Prostate gland (tissue), 2 donors: ENCODE data around the gene GPR155. TPM values are rescaled to one million over a fixed set of nuclear protein-coding genes. Genes with fewer than 3 reads are reported as not detected.
A peak's percentile ranks its signal among the peaks of the same experiment; 100 is the strongest.

Experiments
- DNase-seq: peaks from one replicate; pipeline ENCODE4 v3.0.0-alpha.2; 2019; ENCODE audit warnings: low spot score
- H3K27ac ChIP-seq, 2 donors: fragments of 200-600 bp; sonication (generic); 2 replicates each; pipeline ENCODE4 v1.5.1; 2017 to 2019
- H3K27me3 ChIP-seq: fragments of 200-600 bp; sonication (generic); replicated peaks from 2 replicates; pipeline ENCODE4 v1.5.1; 2019; ENCODE audit not compliant: insufficient read depth
- H3K36me3 ChIP-seq, 2 donors: fragments of 200-600 bp; sonication (generic); 1 replicate in 1 of 2; 2 replicates in 1 of 2; pipeline versions ENCODE4 v1.5.1 to v1.8.1; 2017 to 2019
- H3K4me1 ChIP-seq: fragments of 200-600 bp; sonication (generic); replicated peaks from 2 replicates; pipeline ENCODE4 v1.5.1; 2019
- H3K4me3 ChIP-seq, 2 donors: fragments of 200-600 bp; sonication (generic); 2 replicates each; pipeline ENCODE4 v1.5.1; 2017 to 2019
- H3K9me3 ChIP-seq: fragments of 200-600 bp; sonication (generic); 2 replicates; pipeline ENCODE4 v1.5.1; 2017
- CTCF ChIP-seq, 4 experiments: fragments of 200-600 bp in 2 of 4; fragments of 450-650 bp in 2 of 4; sonication (generic) in 2 of 4; IDR thresholded peaks; 1 replicate in 3 of 4; 2 replicates in 1 of 4; pipeline ENCODE4 v1.5.1; 2016 to 2019; ENCODE audit warnings: antibody characterized with exemption in 4 of 4, mild to moderate bottlenecking in 2 of 4, moderate library complexity in 2 of 4
- POLR2A ChIP-seq: fragments of 450-650 bp; IDR thresholded peaks from one replicate; pipeline ENCODE4 v1.6.1; 2016; ENCODE audit warnings: antibody characterized with exemption, mild to moderate bottlenecking
- POLR2AphosphoS5 ChIP-seq: sonication (generic); formaldehyde crosslinking; IDR thresholded peaks from one replicate; pipeline ENCODE4 v1.6.1; 2017; ENCODE audit warnings: antibody characterized with exemption
- WGBS: methylation state at CpG from one replicate; pipeline ENCODE4 v1.1.5; 2018; 5-methylcytosine and 5-hydroxymethylcytosine counted together
- intact Hi-C: fragments of 100-400 bp; cut with DNase I; formaldehyde crosslinking; loops from one replicate; pipeline ENCODE4 v1.14.2; 2022
- total RNA-seq, 2 donors: library from RNA; depleted of rRNA; stranded (reverse); fragments of >200 nt; gene quantifications; one replicate each; pipeline ENCODE4 v1.1.0, GENCODE V29; 2016

GPR155 gene
- total RNA-seq, 2 donors from 2014 or later = 3.7 to 4.5 TPM

- Histone ChIP-seq H3K4me3 (no peak overlapping the region), H3K9me3 (no peaks in the 10 kb centered on the region), H3K27ac (no peak overlapping the region), H3K36me3 (no peaks in the 10 kb centered on the region), H3K27me3 (no peaks in the 10 kb centered on the region), H3K4me1 (no peaks in the 10 kb centered on the region)
- no peak for DNase-seq
- TF ChIP-seq POLR2AphosphoS5 (no peak), CTCF (IDR thresholded peaks at IDR 0.05) (no peak), POLR2A (no peak)
- intact Hi-C loops = no loop called here
Measured at GRCh38 chr2:174403628-174404027, 83.2 kb downstream of the GPR155 start.

DNA sequence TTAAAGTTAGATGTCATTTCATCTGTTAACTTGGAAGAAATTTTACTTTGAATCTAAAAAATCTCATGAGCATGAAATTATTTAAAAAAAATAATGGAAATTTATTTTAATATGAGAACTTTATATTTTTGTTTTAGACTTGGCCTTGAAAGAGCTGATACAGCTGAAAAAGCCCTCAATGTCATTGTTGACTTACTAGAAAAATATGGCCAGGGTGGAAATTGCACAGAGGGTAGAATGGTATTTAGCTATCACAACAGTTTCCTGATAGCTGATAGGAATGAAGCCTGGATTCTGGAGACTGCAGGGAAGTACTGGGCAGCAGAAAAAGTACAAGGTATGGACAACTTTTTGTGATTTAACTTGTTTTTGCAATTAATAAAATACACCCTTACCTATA lies 86.0 kb downstream of the GPR155 start:
- Histone ChIP-seq H3K27me3 (no peaks in the 10 kb centered on the region), H3K27ac (no peak overlapping the region), H3K36me3 (no peaks in the 10 kb centered on the region), H3K4me3 (no peak overlapping the region), H3K4me1 (no peaks in the 10 kb centered on the region), H3K9me3 (no peaks in the 10 kb centered on the region)
- intact Hi-C loops = no loop called here
- no peak for DNase-seq
- no peak for TF ChIP-seq CTCF (IDR thresholded peaks at IDR 0.05)
- TF ChIP-seq POLR2A = no peak
- TF ChIP-seq POLR2AphosphoS5 = no peak

- H3K36me3 ChIP-seq = no peaks in the 10 kb centered on the region
- no peaks in the 10 kb centered on the region for H3K9me3 ChIP-seq
- WGBS = 92% methylated on average over 1 of the region's 1 CpG
- no peaks in the 10 kb centered on the region for H3K4me1 ChIP-seq
- intact Hi-C loops = no loop called here
- DNase-seq = no peak
- TF ChIP-seq POLR2A = no peak
- H3K4me3 ChIP-seq = no peak overlapping the region
- H3K27me3 ChIP-seq = no peaks in the 10 kb centered on the region
- no peak overlapping the region for H3K27ac ChIP-seq
Measured at GRCh38 chr2:174399171-174399570, 87.7 kb downstream of the GPR155 start.

DNA sequence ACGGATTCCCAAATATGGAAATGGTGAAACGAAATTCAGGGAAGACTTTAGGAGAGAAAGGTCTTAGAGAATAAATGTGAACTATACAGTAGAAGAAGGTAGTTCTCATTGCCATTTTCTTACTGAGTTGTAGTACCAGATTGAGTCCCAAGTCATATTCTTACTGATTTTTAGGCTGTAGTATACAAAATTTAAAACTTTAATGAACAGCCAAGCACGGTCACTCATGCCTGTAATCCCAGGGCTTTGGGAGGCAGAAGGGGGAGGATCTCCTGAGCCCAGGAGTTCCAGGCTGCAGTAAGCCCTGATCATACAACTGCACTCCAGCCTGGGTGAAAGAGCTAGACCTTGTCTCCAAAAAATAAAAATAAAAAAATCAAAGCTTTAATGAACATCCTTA lies 89.1 kb downstream of the GPR155 start:
- WGBS = 81% methylated on average over 3 of the region's 3 CpGs
- no peak overlapping the region for H3K4me3 ChIP-seq
- no peaks in the 10 kb centered on the region for H3K36me3 ChIP-seq
- no peaks in the 10 kb centered on the region for H3K27me3 ChIP-seq
- DNase-seq = no peak
- H3K9me3 ChIP-seq = no peaks in the 10 kb centered on the region
- peaks cover 13% of the 10 kb centered on the region for H3K4me1 ChIP-seq
- no peak for TF ChIP-seq POLR2A
- no peak for TF ChIP-seq CTCF (IDR thresholded peaks at IDR 0.05)
- no peak for TF ChIP-seq POLR2AphosphoS5
- no peak overlapping the region for H3K27ac ChIP-seq
- intact Hi-C loops = no loop called here

GRCh38 chr2:174395969-174396630 lies 90.7 kb downstream of the GPR155 start:
- no peak for DNase-seq
- H3K36me3 ChIP-seq = no peaks in the 10 kb centered on the region
- TF ChIP-seq POLR2A (no peak), CTCF (IDR thresholded peaks at IDR 0.05) (no peak), POLR2AphosphoS5 (no peak)
- peak overlapping the region; percentile 58 to 73 for H3K4me3 ChIP-seq
- H3K4me1 ChIP-seq = peaks cover 13% of the 10 kb centered on the region
- 12% methylated on average over 27 of the region's 27 CpGs for WGBS
- H3K9me3 ChIP-seq = no peaks in the 10 kb centered on the region
- H3K27ac ChIP-seq = peak overlapping the region; percentile 87 to 88
- intact Hi-C loops = no loop called here
- H3K27me3 ChIP-seq = no peaks in the 10 kb centered on the region
